GM12873 (cell line): Measurements from ENCODE around the gene RNU6-7.

Source experiments
- TF ChIP-seq, protein P1 (sequence below): IDR thresholded peaks from 2 replicates; pipeline ENCODE4 v1.5.1; 2012; ENCODE audit warnings: low read depth, mild to moderate bottlenecking, moderate library complexity, low read length, control low read depth; ENCODE audit not compliant: insufficient read depth; ENCODE audit errors: missing control alignments

The RNU6-7 gene

DNA sequence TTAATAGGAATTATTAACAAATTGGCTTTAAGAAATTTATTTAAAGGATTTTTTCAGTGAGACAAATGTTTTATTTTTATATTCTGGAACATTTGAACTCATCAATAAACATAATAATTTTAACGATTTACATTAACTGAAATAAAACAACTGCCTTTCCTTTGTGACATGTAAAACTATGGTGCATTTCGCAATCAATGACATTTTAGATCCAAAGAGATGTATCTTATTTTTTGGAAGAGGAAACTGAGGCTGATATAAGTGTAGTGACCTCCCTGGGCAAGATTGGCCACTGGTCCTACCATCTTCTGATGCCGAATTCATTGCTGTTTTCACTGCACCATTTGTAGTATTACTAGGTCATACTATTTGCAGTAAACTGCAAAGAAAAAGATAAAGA, 3.7 kb downstream of the RNU6-7 start:
- TF ChIP-seq, protein P1, sequence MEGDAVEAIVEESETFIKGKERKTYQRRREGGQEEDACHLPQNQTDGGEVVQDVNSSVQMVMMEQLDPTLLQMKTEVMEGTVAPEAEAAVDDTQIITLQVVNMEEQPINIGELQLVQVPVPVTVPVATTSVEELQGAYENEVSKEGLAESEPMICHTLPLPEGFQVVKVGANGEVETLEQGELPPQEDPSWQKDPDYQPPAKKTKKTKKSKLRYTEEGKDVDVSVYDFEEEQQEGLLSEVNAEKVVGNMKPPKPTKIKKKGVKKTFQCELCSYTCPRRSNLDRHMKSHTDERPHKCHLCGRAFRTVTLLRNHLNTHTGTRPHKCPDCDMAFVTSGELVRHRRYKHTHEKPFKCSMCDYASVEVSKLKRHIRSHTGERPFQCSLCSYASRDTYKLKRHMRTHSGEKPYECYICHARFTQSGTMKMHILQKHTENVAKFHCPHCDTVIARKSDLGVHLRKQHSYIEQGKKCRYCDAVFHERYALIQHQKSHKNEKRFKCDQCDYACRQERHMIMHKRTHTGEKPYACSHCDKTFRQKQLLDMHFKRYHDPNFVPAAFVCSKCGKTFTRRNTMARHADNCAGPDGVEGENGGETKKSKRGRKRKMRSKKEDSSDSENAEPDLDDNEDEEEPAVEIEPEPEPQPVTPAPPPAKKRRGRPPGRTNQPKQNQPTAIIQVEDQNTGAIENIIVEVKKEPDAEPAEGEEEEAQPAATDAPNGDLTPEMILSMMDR, result no peak

DNA sequence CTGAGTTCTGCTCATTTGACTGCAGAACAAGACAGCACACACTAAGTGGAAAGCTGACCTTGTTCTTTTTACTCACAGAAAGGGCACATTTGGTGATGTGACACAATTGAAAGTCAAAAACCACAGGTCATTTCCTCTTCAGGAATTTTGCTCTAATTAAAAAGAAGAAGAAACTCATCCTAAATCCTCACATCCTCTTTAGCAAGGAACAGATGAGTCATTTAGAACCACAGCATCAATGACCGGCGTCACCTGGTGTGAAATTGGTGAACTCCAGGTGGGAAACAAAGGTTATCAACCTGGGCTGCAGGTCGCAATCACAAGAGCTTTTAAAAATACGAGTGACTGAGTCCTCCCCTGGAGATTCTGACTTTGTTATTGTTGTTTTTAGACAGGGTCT, 4.1 kb downstream of the RNU6-7 start:
- TF ChIP-seq, protein P1, result peak; percentile 19

DNA sequence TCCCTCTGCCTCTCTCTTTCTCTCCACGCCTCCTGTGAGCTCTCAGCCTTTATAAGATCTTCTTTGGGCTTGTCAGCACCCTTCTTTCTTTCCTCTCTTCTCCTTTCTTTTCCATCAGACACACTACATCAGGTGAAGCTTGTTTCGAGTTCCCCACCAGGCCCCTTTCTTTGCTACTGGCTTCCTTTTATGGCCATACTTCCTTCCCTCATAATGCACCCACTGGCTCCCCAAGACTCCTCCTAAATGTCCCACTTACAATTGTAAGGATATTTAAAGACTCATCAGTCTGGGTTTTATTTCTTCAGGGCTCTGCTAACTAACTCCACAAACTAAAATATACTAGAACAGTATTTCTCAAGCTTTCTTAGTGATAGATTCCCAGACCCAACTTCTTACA, 4.7 kb downstream of the RNU6-7 start:
- TF ChIP-seq, protein P1, result no peak

DNA sequence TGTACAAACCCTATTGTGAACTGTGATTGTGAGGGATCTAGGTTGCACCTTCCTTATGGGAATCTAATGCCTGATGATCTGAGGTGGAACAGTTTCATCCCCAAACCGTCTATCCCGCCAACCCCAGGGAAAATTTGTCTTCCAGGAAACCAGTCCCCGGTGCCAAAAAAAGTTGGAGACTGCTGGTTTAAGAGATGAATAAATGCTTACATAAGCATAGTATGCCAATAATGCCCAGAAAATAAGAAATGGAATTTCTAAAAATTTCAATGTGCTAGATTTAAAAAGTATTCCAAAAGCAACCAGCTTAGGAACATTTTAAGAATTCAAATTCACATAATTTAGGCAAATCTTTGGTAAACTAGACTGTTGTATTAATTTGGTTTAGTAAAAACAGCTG, 6.6 kb downstream of the RNU6-7 start:
- TF ChIP-seq, protein P1, result no peak

DNA sequence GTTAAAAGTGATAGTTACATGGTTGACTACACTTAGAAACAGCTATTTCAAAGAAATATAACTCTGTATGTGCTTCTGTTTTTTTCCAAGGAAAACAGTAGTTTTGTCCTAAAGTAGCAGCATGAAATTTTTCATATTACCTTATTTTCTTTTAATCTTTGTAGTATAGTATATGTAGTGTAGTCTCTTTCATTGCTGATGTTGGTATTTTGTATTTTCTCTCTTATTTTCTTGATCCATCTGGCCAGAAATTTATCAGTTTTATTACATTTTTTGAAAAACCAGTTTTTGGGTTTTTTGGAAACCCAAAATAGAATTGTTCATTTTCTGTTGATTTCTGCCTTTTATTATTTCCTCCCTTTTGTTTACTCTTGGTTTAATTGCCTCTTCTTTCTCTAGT, 7.6 kb downstream of the RNU6-7 start:
- TF ChIP-seq, protein P1, result no peak

DNA sequence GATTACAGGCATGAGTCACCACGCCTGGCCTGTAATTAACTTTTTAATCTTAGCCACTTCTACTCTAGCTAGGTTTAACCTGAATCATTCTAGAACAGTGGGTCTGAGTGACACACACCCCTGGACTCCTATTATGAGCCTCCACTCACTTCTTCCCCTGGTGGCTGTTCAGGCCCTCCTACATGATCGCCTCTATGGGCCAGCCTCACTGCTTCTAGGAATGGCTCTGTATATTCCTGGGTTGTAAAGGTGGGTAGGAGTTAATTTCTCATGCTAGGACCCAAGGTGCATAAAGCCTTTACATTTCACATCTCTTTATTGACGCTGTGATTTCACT, 9.2 kb downstream of the RNU6-7 start:
- TF ChIP-seq, protein P1, result no peak

DNA sequence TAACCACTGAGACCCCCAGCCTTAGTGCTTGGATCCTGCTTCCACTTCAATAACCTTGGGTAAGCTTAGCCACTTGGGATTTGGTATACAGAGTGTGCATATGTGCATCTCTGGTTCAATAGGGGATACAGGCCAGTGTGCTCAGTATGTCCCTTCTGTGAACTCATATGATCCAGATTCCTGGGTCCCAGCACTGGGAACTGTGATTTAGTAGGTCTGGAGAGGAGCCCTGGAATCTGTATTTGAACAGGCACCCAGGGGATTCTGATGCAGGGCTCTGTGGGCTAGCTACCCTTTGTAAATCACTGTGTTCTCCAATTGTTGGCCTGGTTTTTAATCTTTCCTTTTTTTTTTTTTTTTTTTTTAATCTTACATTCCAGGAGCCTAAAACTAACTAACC, 11.0 kb downstream of the RNU6-7 start:
- TF ChIP-seq, protein P1, result no peak

DNA sequence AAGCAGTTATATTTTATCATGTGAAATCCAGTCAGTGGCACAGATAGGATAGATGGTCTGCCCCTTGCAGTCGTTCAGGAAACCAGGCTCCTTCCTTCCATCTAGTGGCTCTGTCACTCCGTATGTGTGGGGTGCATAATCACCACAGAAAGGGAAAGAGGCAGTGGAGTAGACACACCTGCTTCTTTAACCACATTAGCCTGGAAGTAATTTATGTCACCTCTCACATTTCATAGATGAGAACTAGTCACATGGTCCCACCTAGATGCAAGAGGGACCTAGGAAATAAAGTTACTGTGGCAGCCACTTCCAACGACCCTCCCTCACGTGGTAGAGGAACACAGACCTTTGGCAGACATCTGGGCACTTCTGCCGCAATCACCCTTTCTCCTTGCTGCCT, 15.5 kb downstream of the RNU6-7 start:
- TF ChIP-seq, protein P1, result no peak
